ENCODE results near the gene RAB33B.
"Not testable (repeated sequence)": the region's sequence is repeated elsewhere in the genome, so short reads cannot be mapped to it uniquely, and the experiment has no call there.

Gene RAB33B

DNA sequence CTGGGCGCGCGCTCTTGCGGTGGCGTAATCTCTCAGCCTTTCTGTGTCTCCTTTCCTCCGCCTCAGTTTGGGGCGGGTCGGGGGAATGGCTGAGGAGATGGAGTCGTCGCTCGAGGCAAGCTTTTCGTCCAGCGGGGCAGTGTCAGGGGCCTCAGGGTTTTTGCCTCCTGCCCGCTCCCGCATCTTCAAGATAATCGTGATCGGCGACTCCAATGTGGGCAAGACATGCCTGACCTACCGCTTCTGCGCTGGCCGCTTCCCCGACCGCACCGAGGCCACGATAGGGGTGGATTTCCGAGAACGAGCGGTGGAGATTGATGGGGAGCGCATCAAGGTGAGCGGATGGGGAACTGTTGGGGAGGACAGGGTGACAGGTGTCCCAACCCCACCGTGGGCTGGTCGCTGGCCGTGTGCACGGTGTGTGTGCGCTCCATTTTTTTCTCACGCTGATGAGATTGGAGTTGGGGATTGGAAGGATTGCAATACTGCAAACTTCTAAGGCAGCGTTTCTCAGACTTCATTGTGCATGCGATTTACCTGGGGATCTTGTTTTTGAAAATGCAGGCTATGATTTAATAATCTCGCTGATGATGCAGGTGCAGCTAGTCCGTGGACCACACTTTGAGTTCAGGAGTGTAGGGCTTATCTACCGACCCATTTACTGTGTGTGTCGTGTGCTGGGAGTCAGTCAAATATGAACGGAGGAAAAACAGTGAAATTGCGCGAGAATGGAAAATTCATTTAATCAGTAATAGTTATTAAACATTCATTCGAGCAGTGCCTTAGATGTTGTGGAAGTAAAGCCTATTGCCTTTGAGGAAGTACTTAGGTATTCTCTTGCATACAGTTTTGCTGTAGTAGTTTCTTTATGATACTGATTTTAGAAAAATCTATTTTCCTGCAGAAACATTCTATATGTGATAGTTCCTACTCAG, at the start of gene RAB33B:
Gene RAB33B (plus strand): TSS at position 11 of the 935 bp plus-strand sequence. CDS start 75 bp downstream, at position 86.
- H3K36me3 ChIP-seq (ENCODE audit: control insufficient read depth, insufficient read depth, low read length) = no peaks in the 10 kb centered on the region
- H3K9me3 ChIP-seq (ENCODE audit: control insufficient read depth, low read length) = no peaks in the 10 kb centered on the region
- peak within 1 kb of the TSS; percentile 92 for H3K9ac ChIP-seq (ENCODE audit: low read length)
- peak within 1 kb of the TSS; percentile 94 for H3K4me3 ChIP-seq (ENCODE audit: low read length)
- peaks cover 33% of the 10 kb centered on the region for H3K4me1 ChIP-seq (ENCODE audit: control insufficient read depth, insufficient read depth, low read length)
- H3K27me3 ChIP-seq (ENCODE audit: control insufficient read depth, insufficient read depth, low read length) = no peaks in the 10 kb centered on the region

DNA sequence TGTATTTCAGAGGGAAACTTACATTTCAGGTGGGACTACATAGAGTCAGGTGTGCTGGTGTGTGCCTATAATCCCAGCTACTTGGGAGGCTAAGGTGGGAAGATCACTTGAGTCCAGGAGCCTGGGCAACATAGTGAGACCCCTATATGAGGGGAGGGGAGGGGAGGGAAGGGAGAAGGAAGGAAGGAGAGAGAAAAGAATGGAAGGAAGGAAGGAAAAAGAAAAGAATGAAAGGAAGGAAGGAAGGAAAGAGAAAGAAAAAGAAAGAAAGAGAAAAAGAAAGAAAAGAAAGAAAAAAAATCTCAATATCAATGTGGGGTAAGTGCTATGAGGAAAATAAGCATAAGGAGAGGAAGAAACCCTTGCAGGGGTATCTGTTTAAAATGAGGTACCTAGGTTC, 43.6 kb upstream of the RAB33B start:
- Histone ChIP-seq H3K9ac (ENCODE audit: low read length) (no peak overlapping the region), H3K4me3 (ENCODE audit: low read length) (no peak overlapping the region), H3K4me1 (ENCODE audit: control insufficient read depth, insufficient read depth, low read length) (no peaks in the 10 kb centered on the region), H3K27me3 (ENCODE audit: control insufficient read depth, insufficient read depth, low read length) (no peaks in the 10 kb centered on the region), H3K36me3 (ENCODE audit: control insufficient read depth, insufficient read depth, low read length) (no peaks in the 10 kb centered on the region), H3K9me3 (ENCODE audit: control insufficient read depth, low read length) (no peaks in the 10 kb centered on the region)

DNA sequence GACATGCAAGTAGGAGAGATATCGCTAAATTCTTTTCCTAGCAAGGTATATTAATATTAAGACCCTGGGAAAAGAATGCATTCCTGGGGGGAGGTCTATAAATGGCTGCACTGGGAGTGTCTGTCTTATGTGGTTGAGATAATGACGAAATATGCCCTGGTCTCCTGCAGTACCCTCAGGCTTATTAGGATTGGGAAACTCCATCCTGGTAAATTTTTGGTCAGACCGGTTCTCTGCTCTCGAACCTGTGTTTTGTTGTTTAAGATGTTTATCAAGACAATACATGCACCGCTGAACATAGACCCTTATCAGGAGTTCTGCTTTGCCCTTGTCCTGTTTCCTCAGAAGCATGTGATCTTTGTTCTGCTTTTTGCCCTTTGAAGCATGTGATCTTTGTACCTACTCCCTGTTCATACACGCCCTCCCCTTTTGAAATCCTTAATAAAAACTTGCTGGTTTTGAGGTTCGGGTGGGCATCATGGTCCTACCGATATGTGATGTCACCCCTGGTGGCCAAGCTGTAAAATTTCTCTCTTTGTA, 39.2 kb upstream of the RAB33B start:
- H3K9me3 ChIP-seq (ENCODE audit: control insufficient read depth, low read length); H3K9ac ChIP-seq (ENCODE audit: low read length); H3K4me3 ChIP-seq (ENCODE audit: low read length); H3K4me1 ChIP-seq (ENCODE audit: control insufficient read depth, insufficient read depth, low read length); H3K27me3 ChIP-seq (ENCODE audit: control insufficient read depth, insufficient read depth, low read length); H3K36me3 ChIP-seq (ENCODE audit: control insufficient read depth, insufficient read depth, low read length): not testable (repeated sequence)

DNA sequence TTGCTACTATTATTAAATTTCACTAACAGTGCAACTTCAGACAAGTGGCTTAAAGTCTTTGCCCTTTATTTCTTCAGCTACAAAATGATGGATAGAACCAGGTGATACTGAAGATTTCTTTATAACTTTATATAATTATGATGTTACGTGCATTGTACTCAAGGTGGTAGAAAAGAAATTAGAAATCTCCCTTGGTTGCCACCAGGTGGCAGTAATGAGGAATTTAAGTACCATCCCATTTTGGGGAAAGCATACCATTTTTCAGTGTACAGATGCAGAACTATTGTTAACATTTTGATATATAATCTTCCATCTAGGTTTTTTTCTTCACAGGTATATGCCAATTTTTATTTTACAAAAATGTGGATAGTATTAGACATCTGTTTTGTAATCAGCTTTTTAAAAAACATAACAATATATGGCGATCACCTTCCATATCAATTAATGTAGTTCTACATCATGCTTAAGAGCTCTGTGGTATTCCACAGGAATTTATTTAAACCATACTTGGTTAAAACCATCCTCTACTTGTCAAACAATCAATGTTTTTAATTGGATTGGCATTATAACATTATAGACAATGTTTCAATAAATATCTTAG, 37.7 kb upstream of the RAB33B start:
- H3K36me3 ChIP-seq (ENCODE audit: control insufficient read depth, insufficient read depth, low read length) = no peaks in the 10 kb centered on the region
- no peak overlapping the region for H3K9ac ChIP-seq (ENCODE audit: low read length)
- no peak overlapping the region for H3K4me3 ChIP-seq (ENCODE audit: low read length)
- no peaks in the 10 kb centered on the region for H3K9me3 ChIP-seq (ENCODE audit: control insufficient read depth, low read length)
- no peaks in the 10 kb centered on the region for H3K27me3 ChIP-seq (ENCODE audit: control insufficient read depth, insufficient read depth, low read length)
- H3K4me1 ChIP-seq (ENCODE audit: control insufficient read depth, insufficient read depth, low read length) = no peaks in the 10 kb centered on the region

DNA sequence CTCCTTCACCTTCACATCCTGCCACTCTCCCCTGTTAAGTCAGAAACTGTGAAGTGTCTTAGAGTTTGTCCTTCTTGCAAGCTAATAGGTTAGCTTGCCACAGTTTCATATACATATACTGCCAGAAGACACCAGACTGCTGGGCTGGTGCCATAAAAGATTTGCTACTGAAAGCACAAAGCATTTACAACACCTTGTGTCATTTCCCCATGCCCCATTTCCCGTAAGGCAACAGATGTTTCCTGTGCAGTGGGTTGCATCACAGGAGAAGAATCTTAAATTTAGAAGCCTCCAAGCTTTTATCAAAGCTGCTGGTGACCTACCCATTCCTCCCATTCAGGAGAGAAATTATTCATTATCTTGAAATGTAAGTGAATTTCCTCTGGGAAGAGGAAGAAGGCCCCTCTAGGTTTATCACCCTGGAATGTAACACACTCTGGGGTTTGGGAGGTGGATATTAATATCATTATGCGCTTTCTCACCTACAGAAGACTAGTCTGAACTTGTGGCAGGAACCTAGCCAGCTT, 34.5 kb upstream of the RAB33B start:
- Histone ChIP-seq H3K9me3 (ENCODE audit: control insufficient read depth, low read length) (no peaks in the 10 kb centered on the region), H3K4me1 (ENCODE audit: control insufficient read depth, insufficient read depth, low read length) (no peaks in the 10 kb centered on the region), H3K9ac (ENCODE audit: low read length) (no peak overlapping the region), H3K27me3 (ENCODE audit: control insufficient read depth, insufficient read depth, low read length) (no peaks in the 10 kb centered on the region), H3K36me3 (ENCODE audit: control insufficient read depth, insufficient read depth, low read length) (no peaks in the 10 kb centered on the region), H3K4me3 (ENCODE audit: low read length) (no peak overlapping the region)

DNA sequence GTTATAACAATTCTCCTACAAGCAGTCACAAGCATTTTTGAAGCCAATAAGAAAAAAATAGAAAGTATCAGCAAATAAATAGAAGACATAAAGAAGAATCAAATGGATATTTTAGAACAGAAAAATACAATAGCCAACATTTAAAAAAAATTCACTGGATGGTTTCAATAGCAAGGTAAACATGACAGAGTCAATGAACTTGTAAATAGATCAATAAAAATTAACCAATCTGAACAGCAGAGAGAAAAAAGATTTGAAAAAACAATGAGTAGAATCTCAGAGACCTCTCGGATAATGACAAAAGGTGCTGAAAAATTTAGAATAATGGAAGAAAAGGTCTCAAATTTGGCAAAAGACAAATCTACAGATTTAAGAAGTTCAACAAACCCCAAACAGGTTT, 33.3 kb upstream of the RAB33B start:
- no peak overlapping the region for H3K9ac ChIP-seq (ENCODE audit: low read length)
- H3K9me3 ChIP-seq (ENCODE audit: control insufficient read depth, low read length) = no peaks in the 10 kb centered on the region
- no peaks in the 10 kb centered on the region for H3K36me3 ChIP-seq (ENCODE audit: control insufficient read depth, insufficient read depth, low read length)
- no peak overlapping the region for H3K4me3 ChIP-seq (ENCODE audit: low read length)
- H3K27me3 ChIP-seq (ENCODE audit: control insufficient read depth, insufficient read depth, low read length) = no peaks in the 10 kb centered on the region
- H3K4me1 ChIP-seq (ENCODE audit: control insufficient read depth, insufficient read depth, low read length) = no peaks in the 10 kb centered on the region

DNA sequence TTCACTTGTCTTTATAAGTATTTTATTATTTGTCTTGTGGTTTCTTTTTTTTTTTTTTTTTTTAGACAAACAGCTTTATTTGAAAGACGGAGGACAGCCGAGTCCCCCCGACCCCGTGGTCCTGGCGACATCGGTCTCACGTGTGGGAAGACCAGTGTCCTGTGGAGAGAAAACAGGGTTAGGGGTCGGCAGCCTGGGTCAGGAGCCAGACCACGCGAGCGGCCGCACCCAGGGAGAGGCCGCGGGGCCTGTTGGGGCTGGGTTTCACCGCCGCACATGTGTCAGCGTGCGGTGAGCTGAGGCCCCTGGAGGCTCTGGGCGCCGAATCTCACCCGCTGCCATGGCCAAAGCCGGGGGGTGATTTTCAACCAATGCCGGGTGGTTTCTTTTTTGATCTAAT, 17.8 kb upstream of the RAB33B start:
- no peak overlapping the region for H3K4me3 ChIP-seq (ENCODE audit: low read length)
- no peak overlapping the region for H3K9ac ChIP-seq (ENCODE audit: low read length)
- no peaks in the 10 kb centered on the region for H3K4me1 ChIP-seq (ENCODE audit: control insufficient read depth, insufficient read depth, low read length)
- no peaks in the 10 kb centered on the region for H3K9me3 ChIP-seq (ENCODE audit: control insufficient read depth, low read length)
- no peaks in the 10 kb centered on the region for H3K27me3 ChIP-seq (ENCODE audit: control insufficient read depth, insufficient read depth, low read length)
- H3K36me3 ChIP-seq (ENCODE audit: control insufficient read depth, insufficient read depth, low read length) = peaks cover 4% of the 10 kb centered on the region

DNA sequence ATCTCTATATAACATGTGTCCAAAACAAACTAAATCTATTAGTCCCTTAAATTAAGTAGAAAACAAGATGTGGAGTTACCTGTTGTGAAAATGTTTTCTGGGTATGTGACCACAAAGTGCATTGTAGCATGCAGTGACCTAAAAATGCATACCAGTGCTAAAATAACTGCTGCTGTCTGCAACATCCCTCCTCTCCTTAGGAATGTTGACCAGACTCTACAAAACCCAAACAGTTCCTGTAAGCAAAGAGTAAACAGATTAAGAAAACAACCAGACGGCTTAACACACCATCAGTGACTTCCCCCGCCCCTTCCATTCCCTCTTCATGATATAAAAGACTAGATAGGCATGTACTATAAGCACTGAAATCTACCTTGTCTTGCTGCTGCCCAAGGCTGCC, 15.8 kb upstream of the RAB33B start:
- H3K4me3 ChIP-seq (ENCODE audit: low read length) = no peak overlapping the region
- H3K9ac ChIP-seq (ENCODE audit: low read length) = no peak overlapping the region
- H3K27me3 ChIP-seq (ENCODE audit: control insufficient read depth, insufficient read depth, low read length) = no peaks in the 10 kb centered on the region
- no peaks in the 10 kb centered on the region for H3K9me3 ChIP-seq (ENCODE audit: control insufficient read depth, low read length)
- H3K36me3 ChIP-seq (ENCODE audit: control insufficient read depth, insufficient read depth, low read length) = peaks cover 4% of the 10 kb centered on the region
- H3K4me1 ChIP-seq (ENCODE audit: control insufficient read depth, insufficient read depth, low read length) = no peaks in the 10 kb centered on the region

DNA sequence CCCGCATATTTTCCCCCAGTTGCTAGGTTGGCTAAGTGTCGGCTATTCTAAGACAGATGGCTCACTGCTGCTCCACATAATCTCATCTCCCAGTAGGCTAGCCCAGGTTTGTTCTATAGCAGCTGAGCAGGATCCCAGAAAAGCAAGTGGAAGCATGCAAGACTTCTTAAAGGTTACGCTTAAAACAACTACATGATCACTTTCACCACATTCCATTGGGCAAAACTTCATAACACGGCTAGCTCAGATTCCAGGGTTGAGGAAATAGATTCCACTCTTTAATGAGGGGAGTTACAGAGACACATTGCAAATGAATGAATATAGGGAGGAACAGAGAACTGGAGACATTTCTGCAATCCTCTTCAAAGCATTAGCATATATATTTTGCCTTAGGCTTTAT, 12.9 kb upstream of the RAB33B start:
- Histone ChIP-seq H3K27me3 (ENCODE audit: control insufficient read depth, insufficient read depth, low read length) (no peaks in the 10 kb centered on the region), H3K4me1 (ENCODE audit: control insufficient read depth, insufficient read depth, low read length) (no peaks in the 10 kb centered on the region), H3K9me3 (ENCODE audit: control insufficient read depth, low read length) (no peaks in the 10 kb centered on the region), H3K36me3 (ENCODE audit: control insufficient read depth, insufficient read depth, low read length) (peaks cover 4% of the 10 kb centered on the region), H3K4me3 (ENCODE audit: low read length) (no peak overlapping the region), H3K9ac (ENCODE audit: low read length) (no peak overlapping the region)

DNA sequence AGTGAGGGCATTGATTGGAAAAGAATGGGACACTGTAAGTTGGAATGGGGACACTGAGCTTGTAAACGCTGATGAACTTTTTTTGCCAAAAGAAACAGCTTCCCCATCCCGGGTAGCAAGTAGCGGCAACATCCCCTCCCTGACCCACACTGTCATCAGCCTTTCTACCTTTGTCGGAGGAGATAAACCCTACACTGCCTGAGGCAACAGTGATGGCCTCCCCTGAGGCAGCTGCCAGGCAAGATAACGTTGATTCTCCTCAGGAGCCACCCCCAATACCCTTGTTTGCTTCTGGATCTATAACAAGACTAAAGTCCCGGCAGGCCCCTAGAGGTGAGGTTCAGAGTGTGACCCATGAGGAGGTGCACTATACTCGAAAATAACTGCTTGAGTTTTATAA, 10.3 kb upstream of the RAB33B start:
- Histone ChIP-seq H3K4me3 (ENCODE audit: low read length) (no peak overlapping the region), H3K4me1 (ENCODE audit: control insufficient read depth, insufficient read depth, low read length) (no peaks in the 10 kb centered on the region), H3K36me3 (ENCODE audit: control insufficient read depth, insufficient read depth, low read length) (no peaks in the 10 kb centered on the region), H3K9me3 (ENCODE audit: control insufficient read depth, low read length) (no peaks in the 10 kb centered on the region), H3K9ac (ENCODE audit: low read length) (no peak overlapping the region), H3K27me3 (ENCODE audit: control insufficient read depth, insufficient read depth, low read length) (no peaks in the 10 kb centered on the region)

DNA sequence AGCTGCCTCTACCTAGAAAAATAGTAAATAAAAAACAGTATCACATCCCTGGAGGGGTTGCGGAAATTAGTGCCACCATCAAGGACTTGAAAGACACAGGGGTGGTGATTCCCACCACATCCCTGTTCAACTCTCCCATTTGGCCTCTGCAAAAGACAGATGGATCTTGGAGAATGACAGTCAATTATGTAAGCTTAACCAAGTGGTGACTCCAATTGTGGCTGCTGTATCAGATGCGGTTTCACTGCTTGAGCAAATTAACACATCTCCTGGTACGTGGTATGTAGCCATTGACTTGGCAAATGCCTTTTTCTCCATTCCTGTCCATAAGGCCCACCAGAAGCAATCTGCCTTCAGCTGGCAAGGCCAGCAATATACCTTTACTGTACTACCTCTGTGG, 9.0 kb upstream of the RAB33B start:
- H3K4me3 ChIP-seq (ENCODE audit: low read length); H3K9ac ChIP-seq (ENCODE audit: low read length); H3K9me3 ChIP-seq (ENCODE audit: control insufficient read depth, low read length); H3K36me3 ChIP-seq (ENCODE audit: control insufficient read depth, insufficient read depth, low read length); H3K27me3 ChIP-seq (ENCODE audit: control insufficient read depth, insufficient read depth, low read length); H3K4me1 ChIP-seq (ENCODE audit: control insufficient read depth, insufficient read depth, low read length): not testable (repeated sequence)

DNA sequence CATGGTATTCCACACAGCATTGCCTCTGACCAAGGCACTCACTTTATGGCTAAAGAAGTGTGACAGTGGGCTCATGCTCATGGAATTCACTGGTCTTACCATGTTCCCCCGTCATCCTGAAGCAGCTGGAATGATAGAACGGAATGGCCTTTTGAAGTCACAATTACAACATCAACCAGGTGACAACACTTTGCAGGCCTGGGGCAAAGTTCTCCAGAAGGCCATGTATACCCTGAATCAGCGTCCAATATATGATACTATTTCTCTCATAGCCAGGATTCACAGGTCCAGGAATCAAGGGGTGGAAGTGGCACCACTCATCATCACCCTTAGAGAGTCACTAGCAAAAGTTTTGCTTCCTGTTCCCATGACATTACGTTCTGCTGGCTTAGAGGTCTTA, 6.8 kb upstream of the RAB33B start:
- H3K4me3 ChIP-seq (ENCODE audit: low read length); H3K4me1 ChIP-seq (ENCODE audit: control insufficient read depth, insufficient read depth, low read length); H3K36me3 ChIP-seq (ENCODE audit: control insufficient read depth, insufficient read depth, low read length); H3K9ac ChIP-seq (ENCODE audit: low read length); H3K27me3 ChIP-seq (ENCODE audit: control insufficient read depth, insufficient read depth, low read length); H3K9me3 ChIP-seq (ENCODE audit: control insufficient read depth, low read length): not testable (repeated sequence)

Measured in mucosa of stomach (tissue), 1 donor.